ENCODE data around the gene FERMT1.

DNA sequence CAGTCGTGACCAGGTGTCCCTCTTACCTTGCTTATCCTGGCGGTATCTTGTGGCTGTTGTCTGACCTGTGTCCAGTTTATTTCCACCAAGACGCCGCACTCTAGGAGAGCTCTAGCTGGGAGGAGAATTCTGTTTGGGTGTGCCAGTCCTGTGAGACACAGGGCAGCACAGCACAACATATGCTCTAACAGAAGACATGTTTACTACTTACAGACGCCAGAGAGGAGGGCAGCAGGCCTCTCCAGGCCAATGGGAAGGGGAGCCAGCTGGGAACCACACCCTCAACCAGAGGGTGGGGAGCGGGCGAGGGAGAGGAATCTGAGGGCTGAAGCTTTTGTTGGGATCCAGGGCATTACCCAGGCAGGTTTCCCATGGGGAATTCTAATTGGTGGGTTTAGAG, 25.2 kb upstream of the FERMT1 start:
- TF ChIP-seq, protein P1, sequence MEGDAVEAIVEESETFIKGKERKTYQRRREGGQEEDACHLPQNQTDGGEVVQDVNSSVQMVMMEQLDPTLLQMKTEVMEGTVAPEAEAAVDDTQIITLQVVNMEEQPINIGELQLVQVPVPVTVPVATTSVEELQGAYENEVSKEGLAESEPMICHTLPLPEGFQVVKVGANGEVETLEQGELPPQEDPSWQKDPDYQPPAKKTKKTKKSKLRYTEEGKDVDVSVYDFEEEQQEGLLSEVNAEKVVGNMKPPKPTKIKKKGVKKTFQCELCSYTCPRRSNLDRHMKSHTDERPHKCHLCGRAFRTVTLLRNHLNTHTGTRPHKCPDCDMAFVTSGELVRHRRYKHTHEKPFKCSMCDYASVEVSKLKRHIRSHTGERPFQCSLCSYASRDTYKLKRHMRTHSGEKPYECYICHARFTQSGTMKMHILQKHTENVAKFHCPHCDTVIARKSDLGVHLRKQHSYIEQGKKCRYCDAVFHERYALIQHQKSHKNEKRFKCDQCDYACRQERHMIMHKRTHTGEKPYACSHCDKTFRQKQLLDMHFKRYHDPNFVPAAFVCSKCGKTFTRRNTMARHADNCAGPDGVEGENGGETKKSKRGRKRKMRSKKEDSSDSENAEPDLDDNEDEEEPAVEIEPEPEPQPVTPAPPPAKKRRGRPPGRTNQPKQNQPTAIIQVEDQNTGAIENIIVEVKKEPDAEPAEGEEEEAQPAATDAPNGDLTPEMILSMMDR (IDR thresholded peaks at IDR 0.05) = no peak
- no peak for TF ChIP-seq EZH2 (IDR thresholded peaks at IDR 0.05; ENCODE audit: borderline replicate concordance, insufficient read depth, low read depth, low read length, poor library complexity, severe bottlenecking)

Measured in B cell (primary cell).